Sigmoid colon (tissue), 7 donors: Measurements from ENCODE around the gene KMT2C. TPM values are rescaled to one million over a fixed set of nuclear protein-coding genes. Genes with fewer than 3 reads are reported as not detected.

Source experiments
- DNase-seq: peaks from one replicate; pipeline ENCODE4 v3.0.0-alpha.2; 2019
- H3K27ac ChIP-seq, 4 donors: fragments of 200-600 bp; sonication (generic); one replicate each; pipeline ENCODE4 v1.5.1; 2016 to 2019; ENCODE audit warnings: mild to moderate bottlenecking in 1 of 4
- H3K27me3 ChIP-seq, 3 donors: fragments of 200-600 bp; sonication (generic); one replicate each; pipeline ENCODE4 v1.5.1; 2019; ENCODE audit warnings: mild to moderate bottlenecking in 1 of 3
- H3K36me3 ChIP-seq, 4 donors: fragments of 200-600 bp; sonication (generic); one replicate each; pipeline ENCODE4 v1.5.1; 2016 to 2019
- H3K4me1 ChIP-seq, 4 donors: fragments of 200-600 bp; sonication (generic); one replicate each; pipeline ENCODE4 v1.5.1; 2017 to 2019
- H3K4me3 ChIP-seq, 4 donors: fragments of 200-600 bp; sonication (generic); one replicate each; pipeline ENCODE4 v1.5.1; 2017 to 2019; ENCODE audit warnings: mild to moderate bottlenecking in 2 of 4, moderate library complexity in 1 of 4
- H3K9me3 ChIP-seq, 4 donors: fragments of 200-600 bp in 3 of 4; sonication (generic) in 3 of 4; one replicate each; pipeline versions ENCODE4 v1.5.1 to v1.6.1; 2013 to 2019
- CTCF ChIP-seq, 4 experiments: fragments of 450-650 bp in 3 of 4; fragments of 200-600 bp in 1 of 4; IDR thresholded peaks; one replicate each; pipeline ENCODE4 v1.5.1; 2016 to 2019; ENCODE audit warnings: antibody characterized with exemption in 4 of 4, mild to moderate bottlenecking in 3 of 4, moderate library complexity in 2 of 4
- EP300 ChIP-seq, 4 donors: sonication (generic); formaldehyde crosslinking; IDR thresholded peaks; one replicate each; pipeline ENCODE4 v1.6.1; 2017; ENCODE audit warnings: antibody characterized with exemption in 4 of 4
- POLR2A ChIP-seq, 2 donors: fragments of 450-650 bp; IDR thresholded peaks; one replicate each; pipeline ENCODE4 v1.6.1; 2016; ENCODE audit warnings: antibody characterized with exemption in 2 of 2, mild to moderate bottlenecking in 2 of 2, moderate library complexity in 2 of 2
- POLR2AphosphoS5 ChIP-seq, 4 donors: sonication (generic); formaldehyde crosslinking; IDR thresholded peaks; one replicate each; pipeline ENCODE4 v1.6.1; 2017; ENCODE audit warnings: antibody characterized with exemption in 4 of 4
- WGBS, 2 donors: extraction: QIAGEN DNeasy Blood & Tissue Kit; methylation state at CpG; one replicate each; pipeline ENCODE4 v1.1.7; 2013; 5-methylcytosine and 5-hydroxymethylcytosine counted together
- intact Hi-C: fragments of 100-400 bp; cut with DNase I; formaldehyde crosslinking; loops from one replicate; pipeline ENCODE4 v1.15.1; 2023
- polyA plus RNA-seq, 3 donors: library from polyadenylated mRNA; stranded (reverse); fragments of 200-250 nt; gene quantifications; one replicate each; pipeline ENCODE4 v1.2.3, GENCODE V29; 2013
- total RNA-seq, 4 donors: library from RNA; depleted of rRNA; stranded (reverse); fragments of >200 nt; gene quantifications; one replicate each; pipeline ENCODE4 v1.1.0, GENCODE V29; 2016
- donor health status: healthy with polysubstance abuse.
- donor health status: Bipolar disorder and iron deficiency.
- donor health status: healthy.

KMT2C gene
- total and polyA plus RNA-seq, 7 donors: 7.4 to 75.6 (median 46.4) TPM

- H3K27me3 ChIP-seq: no peaks in the 10 kb centered on the region
- no peak for DNase-seq
- no peaks in the 10 kb centered on the region for H3K4me1 ChIP-seq
- no peak overlapping the region for H3K4me3 ChIP-seq
- no peak for TF ChIP-seq EP300 (IDR thresholded peaks at IDR 0.05)
- no peak for TF ChIP-seq POLR2A (IDR thresholded peaks at IDR 0.05)
- TF ChIP-seq CTCF (IDR thresholded peaks at IDR 0.05): no peak
- no peak for TF ChIP-seq POLR2AphosphoS5 (IDR thresholded peaks at IDR 0.05)
- no peaks in the 10 kb centered on the region for H3K9me3 ChIP-seq
- no peak overlapping the region for H3K27ac ChIP-seq
- intact Hi-C loops: no loop called here
- H3K36me3 ChIP-seq: peaks cover 5 to 86% (median 42%) of the 10 kb centered on the region in 4 donors
- 93 to 96% methylated on average over 8 of the region's 8 CpGs for WGBS, 2 donors
Observed at GRCh38 chr7:152117356-152117755, 318.4 kb downstream of the KMT2C start.

- Histone ChIP-seq H3K27ac (no peak overlapping the region), H3K4me3 (no peak overlapping the region), H3K9me3 (no peaks in the 10 kb centered on the region), H3K27me3 (no peaks in the 10 kb centered on the region), H3K4me1 (no peaks in the 10 kb centered on the region), H3K36me3 (peaks cover 0 to 73% (median 24%) of the 10 kb centered on the region in 4 donors)
- WGBS, 2 donors: 64 to 82% methylated on average over 9 of the region's 9 CpGs
- intact Hi-C loops: no loop called here
- DNase-seq: no peak
- TF ChIP-seq CTCF (IDR thresholded peaks at IDR 0.05): no peak
- TF ChIP-seq EP300 (IDR thresholded peaks at IDR 0.05): no peak
- no peak for TF ChIP-seq POLR2A (IDR thresholded peaks at IDR 0.05)
- TF ChIP-seq POLR2AphosphoS5 (IDR thresholded peaks at IDR 0.05): no peak
Observed at GRCh38 chr7:152115021-152115718, 320.6 kb downstream of the KMT2C start.

- peaks cover 3 to 56% (median 8%) of the 10 kb centered on the region in 4 donors for H3K36me3 ChIP-seq
- TF ChIP-seq POLR2A (IDR thresholded peaks at IDR 0.05) (no peak), POLR2AphosphoS5 (IDR thresholded peaks at IDR 0.05) (no peak), CTCF (IDR thresholded peaks at IDR 0.05) (no peak)
- H3K4me3 ChIP-seq: no peak overlapping the region
Observed at GRCh38 chr7:152112829-152113228, 323.0 kb downstream of the KMT2C start.

DNA sequence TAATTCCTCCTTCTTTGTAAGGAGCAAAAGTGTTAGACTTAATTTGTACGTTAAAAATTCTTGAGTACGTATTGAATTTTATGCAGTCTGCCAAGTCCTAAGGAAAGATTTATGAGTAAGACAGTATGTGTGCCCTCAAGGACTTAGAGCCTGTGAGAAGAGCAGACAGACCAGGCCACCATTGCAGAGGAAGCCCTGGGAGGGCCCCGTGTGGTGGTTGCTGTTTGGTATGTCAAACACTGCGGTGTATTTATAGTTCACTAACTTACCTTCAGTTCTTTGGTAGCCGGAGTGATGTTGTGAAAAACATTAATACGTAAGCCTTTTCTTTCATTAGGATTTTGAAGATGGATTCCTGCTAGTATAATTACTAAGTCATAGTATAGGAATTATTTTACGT, 327.4 kb downstream of the KMT2C start:
- peaks cover 0 to 53% (median 6%) of the 10 kb centered on the region in 4 donors for H3K36me3 ChIP-seq
- no peaks in the 10 kb centered on the region for H3K9me3 ChIP-seq
- peaks cover 0 to 5% (median 3%) of the 10 kb centered on the region in 4 donors for H3K4me1 ChIP-seq
- no peak for TF ChIP-seq POLR2A (IDR thresholded peaks at IDR 0.05)
- no peak overlapping the region for H3K4me3 ChIP-seq
- 84 to 89% methylated on average over 7 of the region's 7 CpGs for WGBS, 2 donors
- H3K27ac ChIP-seq: no peak overlapping the region
- H3K27me3 ChIP-seq: no peaks in the 10 kb centered on the region
- intact Hi-C loops: no loop called here
- DNase-seq: no peak

More at GRCh38 chr7:152112829-152113228, 323.0 kb downstream of the KMT2C start:
- intact Hi-C loops: no loop called here
- DNase-seq: no peak
- no peaks in the 10 kb centered on the region for H3K4me1 ChIP-seq
- no peak overlapping the region for H3K27ac ChIP-seq
- H3K27me3 ChIP-seq: no peaks in the 10 kb centered on the region
- H3K9me3 ChIP-seq: no peaks in the 10 kb centered on the region

DNA sequence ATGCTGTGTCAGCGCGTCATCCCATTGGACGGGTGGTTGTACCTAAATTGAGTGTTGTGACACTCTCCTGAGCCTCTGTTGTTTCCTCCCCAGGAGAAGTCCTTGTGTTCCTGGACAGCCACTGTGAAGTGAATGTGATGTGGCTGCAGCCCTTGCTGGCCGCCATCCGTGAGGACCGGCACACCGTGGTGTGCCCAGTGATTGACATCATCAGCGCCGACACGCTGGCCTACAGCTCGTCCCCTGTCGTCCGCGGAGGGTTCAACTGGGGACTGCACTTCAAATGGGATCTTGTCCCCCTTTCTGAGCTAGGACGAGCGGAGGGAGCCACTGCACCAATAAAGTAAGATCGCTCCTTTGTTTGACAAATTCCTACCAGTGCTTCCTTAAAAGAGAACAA, 327.9 kb downstream of the KMT2C start:
- intact Hi-C loops: no loop called here

More for the DNA sequence above, 327.9 kb downstream of the KMT2C start:
- WGBS, 2 donors: 94 to 97% methylated on average over 17 of the region's 17 CpGs
- no peak for DNase-seq
- Histone ChIP-seq H3K27me3 (no peaks in the 10 kb centered on the region), H3K4me3 (no peak overlapping the region), H3K27ac (no peak overlapping the region), H3K36me3 (peaks cover 0 to 53% (median 6%) of the 10 kb centered on the region in 4 donors), H3K9me3 (no peaks in the 10 kb centered on the region), H3K4me1 (peaks cover 0 to 7% (median 3%) of the 10 kb centered on the region in 4 donors)
- TF ChIP-seq POLR2AphosphoS5 (IDR thresholded peaks at IDR 0.05) (no peak), POLR2A (IDR thresholded peaks at IDR 0.05) (no peak), CTCF (IDR thresholded peaks at IDR 0.05) (no peak), EP300 (IDR thresholded peaks at IDR 0.05) (no peak)
